HG03442 (cell line): ENCODE results near the gene MYL11.

Source experiments
- ATAC-seq: cut with Tn5 transposase; IDR thresholded peaks from one replicate; pipeline ENCODE4 v1.9.1; 2021; ENCODE audit warnings: mild to moderate bottlenecking, moderate library complexity; ENCODE audit not compliant: unreplicated experiment

The MYL11 gene

GRCh38 chr16:30416624-30417528 lies 42.3 kb downstream of the MYL11 start:
- no peak for ATAC-seq

DNA sequence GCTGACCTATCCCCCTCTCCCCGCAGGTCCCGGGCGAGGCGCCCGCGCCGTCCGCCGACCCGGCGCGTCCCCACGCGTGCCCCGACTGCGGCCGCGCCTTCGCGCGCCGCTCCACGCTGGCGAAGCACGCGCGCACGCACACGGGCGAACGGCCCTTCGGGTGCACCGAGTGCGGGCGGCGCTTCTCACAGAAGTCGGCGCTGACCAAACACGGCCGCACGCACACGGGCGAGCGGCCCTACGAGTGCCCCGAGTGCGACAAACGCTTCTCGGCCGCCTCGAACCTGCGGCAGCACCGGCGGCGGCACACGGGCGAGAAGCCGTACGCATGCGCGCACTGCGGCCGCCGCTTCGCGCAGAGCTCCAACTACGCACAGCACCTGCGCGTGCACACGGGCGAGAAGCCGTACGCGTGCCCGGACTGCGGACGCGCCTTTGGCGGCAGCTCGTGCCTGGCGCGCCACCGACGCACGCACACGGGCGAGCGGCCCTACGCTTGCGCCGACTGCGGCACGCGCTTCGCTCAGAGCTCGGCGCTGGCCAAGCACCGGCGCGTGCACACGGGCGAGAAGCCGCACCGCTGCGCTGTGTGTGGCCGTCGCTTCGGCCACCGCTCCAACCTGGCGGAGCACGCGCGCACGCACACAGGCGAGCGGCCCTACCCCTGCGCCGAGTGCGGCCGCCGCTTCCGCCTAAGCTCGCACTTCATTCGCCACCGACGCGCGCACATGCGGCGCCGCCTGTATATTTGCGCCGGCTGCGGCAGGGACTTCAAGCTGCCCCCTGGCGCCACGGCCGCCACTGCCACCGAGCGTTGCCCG lies 43.1 kb downstream of the MYL11 start:
- ATAC-seq = peak; percentile 80

- ATAC-seq = no peak
Measured at GRCh38 chr16:30418350-30419181, 44.0 kb downstream of the MYL11 start.

DNA sequence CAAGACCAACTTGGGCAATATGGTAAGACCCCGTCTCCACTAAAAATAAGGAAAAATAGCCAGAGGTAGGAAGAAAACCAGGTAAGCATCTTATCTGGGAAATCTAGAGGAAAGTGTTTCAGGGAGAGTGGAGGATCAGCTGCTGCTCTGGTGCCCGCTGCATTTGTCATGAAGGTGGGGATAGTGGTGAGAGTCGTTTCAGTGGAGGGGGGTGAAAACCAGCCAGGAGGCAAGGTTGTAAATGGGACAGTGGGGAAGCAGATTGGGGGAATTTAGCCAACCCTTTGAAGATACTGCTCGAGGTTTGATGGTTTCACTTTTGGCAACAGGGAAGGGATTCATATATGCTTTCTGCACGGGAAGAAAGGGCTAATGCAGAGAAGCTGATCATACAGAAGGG lies 46.4 kb downstream of the MYL11 start:
- ATAC-seq = no peak
